ENCODE results near the gene TLE6.

GRCh38 chr19:2989236-2989946 is 12.0 kb downstream of the TLE6 start:
- TF ChIP-seq EP300 (IDR thresholded peaks at IDR 0.05) (no peak), CTCF (IDR thresholded peaks at IDR 0.05) (no peak)

Measured in tibial nerve (tissue), 4 donors.